ENCODE data around the gene SLC2A13. TPM values are rescaled to one million over a fixed set of nuclear protein-coding genes. Genes with fewer than 3 reads are reported as not detected.

SLC2A13 gene
- total RNA-seq, 1 experiment from 2014 or later, result 1.6 TPM

DNA sequence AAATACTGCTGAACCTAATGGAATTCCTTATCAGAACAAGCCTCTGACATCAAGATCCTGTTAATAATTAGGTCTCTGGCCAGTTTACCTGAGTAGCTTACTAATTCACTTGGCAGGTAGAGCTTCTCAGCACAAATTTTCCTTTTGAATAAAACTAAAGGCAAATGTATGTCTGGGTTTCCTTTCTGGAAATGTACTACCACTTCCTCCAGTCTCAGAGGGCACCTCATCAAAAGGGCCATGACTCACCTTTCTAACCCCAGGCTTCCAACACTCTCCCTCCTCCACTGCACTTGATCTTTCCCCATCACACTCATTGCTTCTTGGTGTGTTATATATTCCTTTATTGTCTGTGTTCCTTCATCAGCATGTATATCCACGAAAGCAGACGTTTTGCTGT lies 90.5 kb downstream of the SLC2A13 start:
- H3K79me2 ChIP-seq (ENCODE audit: low read depth), result no peaks in the 10 kb centered on the region
- BruUV-seq (replicated peaks), result no TSS peak
- no peak for DNase-seq

DNA sequence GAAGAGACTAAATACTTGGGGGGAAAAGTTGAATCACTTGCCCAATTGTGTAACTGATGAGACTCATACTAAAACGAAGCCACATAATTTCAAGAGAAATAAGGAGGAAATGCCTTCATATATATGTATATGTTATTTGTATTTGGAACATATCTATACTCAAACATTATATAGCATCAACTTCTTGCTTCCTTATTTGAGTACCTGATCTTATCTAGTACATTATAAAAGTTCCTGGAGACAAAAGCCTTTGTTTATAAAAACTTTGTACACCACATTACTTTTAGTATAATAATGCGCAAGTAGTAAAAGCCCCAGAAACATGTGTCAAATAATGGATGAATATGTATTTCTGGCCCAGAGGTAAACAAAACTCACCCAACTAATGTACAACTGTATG lies 92.0 kb downstream of the SLC2A13 start:
- Histone ChIP-seq H3K27me3 (ENCODE audit: insufficient read depth, low read depth) (no peaks in the 10 kb centered on the region), H3K4me2 (no peak overlapping the region), H4K20me1 (ENCODE audit: insufficient read depth) (no peaks in the 10 kb centered on the region), H3K9me3 (ENCODE audit: insufficient read depth, low read depth) (no peaks in the 10 kb centered on the region), H3K79me2 (ENCODE audit: low read depth) (no peaks in the 10 kb centered on the region), H2AFZ (no peak overlapping the region), H3K27ac (no peak overlapping the region), H3K4me1 (replicated peaks; ENCODE audit: insufficient read depth) (peaks cover 10% of the 10 kb centered on the region; the same call in 1 of the 2 replicates), H3K9me2 (ENCODE audit: insufficient read depth) (no peaks in the 10 kb centered on the region), H3F3A (ENCODE audit: insufficient read depth, low read depth) (no peaks in the 10 kb centered on the region), H3K4me3 (no peak overlapping the region), H3K36me3 (ENCODE audit: low read depth) (no peaks in the 10 kb centered on the region)
- intact Hi-C loops (cut with micrococcal nuclease; ENCODE audit: unreplicated experiment), result no loop called here
- ChIA-PET CTCF (no interaction called here), POLR2A (ENCODE audit: unreplicated experiment) (no interaction called here)
- TF ChIP-seq EZH2 (IDR thresholded peaks at IDR 0.05; ENCODE audit: low read depth), result no peak
- TF ChIP-seq, protein P1, sequence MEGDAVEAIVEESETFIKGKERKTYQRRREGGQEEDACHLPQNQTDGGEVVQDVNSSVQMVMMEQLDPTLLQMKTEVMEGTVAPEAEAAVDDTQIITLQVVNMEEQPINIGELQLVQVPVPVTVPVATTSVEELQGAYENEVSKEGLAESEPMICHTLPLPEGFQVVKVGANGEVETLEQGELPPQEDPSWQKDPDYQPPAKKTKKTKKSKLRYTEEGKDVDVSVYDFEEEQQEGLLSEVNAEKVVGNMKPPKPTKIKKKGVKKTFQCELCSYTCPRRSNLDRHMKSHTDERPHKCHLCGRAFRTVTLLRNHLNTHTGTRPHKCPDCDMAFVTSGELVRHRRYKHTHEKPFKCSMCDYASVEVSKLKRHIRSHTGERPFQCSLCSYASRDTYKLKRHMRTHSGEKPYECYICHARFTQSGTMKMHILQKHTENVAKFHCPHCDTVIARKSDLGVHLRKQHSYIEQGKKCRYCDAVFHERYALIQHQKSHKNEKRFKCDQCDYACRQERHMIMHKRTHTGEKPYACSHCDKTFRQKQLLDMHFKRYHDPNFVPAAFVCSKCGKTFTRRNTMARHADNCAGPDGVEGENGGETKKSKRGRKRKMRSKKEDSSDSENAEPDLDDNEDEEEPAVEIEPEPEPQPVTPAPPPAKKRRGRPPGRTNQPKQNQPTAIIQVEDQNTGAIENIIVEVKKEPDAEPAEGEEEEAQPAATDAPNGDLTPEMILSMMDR (conservative IDR thresholded peaks at IDR 0.05), result no peak
- no peak for DNase-seq
- BruUV-seq (replicated peaks), result no TSS peak

More for the DNA sequence above, 90.5 kb downstream of the SLC2A13 start:
- H2AFZ ChIP-seq, result no peak overlapping the region
- intact Hi-C loops (cut with micrococcal nuclease; ENCODE audit: unreplicated experiment), result no loop called here
- no peaks in the 10 kb centered on the region for H3K9me2 ChIP-seq (ENCODE audit: insufficient read depth)
- no peaks in the 10 kb centered on the region for H3K36me3 ChIP-seq (ENCODE audit: low read depth)
- TF ChIP-seq EZH2 (IDR thresholded peaks at IDR 0.05; ENCODE audit: low read depth), result no peak
- TF ChIP-seq, protein P1 (conservative IDR thresholded peaks at IDR 0.05), result no peak
- H4K20me1 ChIP-seq (ENCODE audit: insufficient read depth), result no peaks in the 10 kb centered on the region
- no peaks in the 10 kb centered on the region for H3K27me3 ChIP-seq (ENCODE audit: insufficient read depth, low read depth)
- no peak overlapping the region for H3K4me3 ChIP-seq
- H3K9me3 ChIP-seq (ENCODE audit: insufficient read depth, low read depth), result no peaks in the 10 kb centered on the region
- H3K4me2 ChIP-seq, result no peak overlapping the region
- no peak overlapping the region for H3K27ac ChIP-seq
- ChIA-PET CTCF (no interaction called here), POLR2A (ENCODE audit: unreplicated experiment) (no interaction called here)
- H3F3A ChIP-seq (ENCODE audit: insufficient read depth, low read depth), result no peaks in the 10 kb centered on the region
- peaks cover 10% of the 10 kb centered on the region; the same call in 1 of the 2 replicates for H3K4me1 ChIP-seq (replicated peaks; ENCODE audit: insufficient read depth)

DNA sequence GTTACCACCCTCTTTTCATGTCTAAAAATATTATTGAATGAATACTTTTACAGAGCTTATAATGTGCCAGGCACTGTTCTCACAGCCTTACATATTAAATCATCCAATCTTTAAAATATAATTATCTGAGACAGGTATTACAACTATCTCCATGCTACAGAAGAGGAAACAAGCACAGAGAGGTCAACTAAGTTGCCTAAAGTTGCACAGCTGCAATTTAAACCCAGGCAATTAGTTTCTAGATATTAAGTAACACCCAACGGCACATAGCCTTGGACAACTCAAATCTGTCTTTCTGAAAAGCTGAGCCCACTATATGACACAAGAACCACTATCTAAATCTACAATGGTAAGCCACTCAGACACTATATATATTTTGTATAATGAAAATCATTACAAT lies 92.6 kb downstream of the SLC2A13 start:
- POLR2A ChIA-PET (ENCODE audit: unreplicated experiment), result no interaction called here
- Histone ChIP-seq H3K9me3 (ENCODE audit: insufficient read depth, low read depth) (no peaks in the 10 kb centered on the region), H3K9me2 (ENCODE audit: insufficient read depth) (no peaks in the 10 kb centered on the region), H3K4me3 (no peak overlapping the region), H3K4me1 (replicated peaks; ENCODE audit: insufficient read depth) (peaks cover 10% of the 10 kb centered on the region; the same call in 1 of the 2 replicates), H4K20me1 (ENCODE audit: insufficient read depth) (no peaks in the 10 kb centered on the region), H3K27me3 (ENCODE audit: insufficient read depth, low read depth) (no peaks in the 10 kb centered on the region), H3K36me3 (ENCODE audit: low read depth) (no peaks in the 10 kb centered on the region), H3K79me2 (ENCODE audit: low read depth) (no peaks in the 10 kb centered on the region), H3F3A (ENCODE audit: insufficient read depth, low read depth) (no peaks in the 10 kb centered on the region), H3K27ac (no peak overlapping the region), H2AFZ (no peak overlapping the region), H3K4me2 (no peak overlapping the region)
- TF ChIP-seq, protein P1 (conservative IDR thresholded peaks at IDR 0.05), result no peak
- no peak for TF ChIP-seq EZH2 (IDR thresholded peaks at IDR 0.05; ENCODE audit: low read depth)
- no peak for DNase-seq
- CTCF ChIA-PET, result no interaction called here
- intact Hi-C loops (cut with micrococcal nuclease; ENCODE audit: unreplicated experiment), result no loop called here
- BruUV-seq (replicated peaks), result no TSS peak
